Kidney glomerular epithelial cell (primary cell): ENCODE results near the gene NUP133.
A peak's percentile ranks its signal among the peaks of the same experiment; 100 is the strongest.
"Not testable (repeated sequence)": the region's sequence is repeated elsewhere in the genome, so short reads cannot be mapped to it uniquely, and the experiment has no call there.

Source experiments
- DNase-seq: peaks from one replicate; lab custom pipeline; 2025; lab: John Stamatoyannopoulos, UW

Gene NUP133

DNA sequence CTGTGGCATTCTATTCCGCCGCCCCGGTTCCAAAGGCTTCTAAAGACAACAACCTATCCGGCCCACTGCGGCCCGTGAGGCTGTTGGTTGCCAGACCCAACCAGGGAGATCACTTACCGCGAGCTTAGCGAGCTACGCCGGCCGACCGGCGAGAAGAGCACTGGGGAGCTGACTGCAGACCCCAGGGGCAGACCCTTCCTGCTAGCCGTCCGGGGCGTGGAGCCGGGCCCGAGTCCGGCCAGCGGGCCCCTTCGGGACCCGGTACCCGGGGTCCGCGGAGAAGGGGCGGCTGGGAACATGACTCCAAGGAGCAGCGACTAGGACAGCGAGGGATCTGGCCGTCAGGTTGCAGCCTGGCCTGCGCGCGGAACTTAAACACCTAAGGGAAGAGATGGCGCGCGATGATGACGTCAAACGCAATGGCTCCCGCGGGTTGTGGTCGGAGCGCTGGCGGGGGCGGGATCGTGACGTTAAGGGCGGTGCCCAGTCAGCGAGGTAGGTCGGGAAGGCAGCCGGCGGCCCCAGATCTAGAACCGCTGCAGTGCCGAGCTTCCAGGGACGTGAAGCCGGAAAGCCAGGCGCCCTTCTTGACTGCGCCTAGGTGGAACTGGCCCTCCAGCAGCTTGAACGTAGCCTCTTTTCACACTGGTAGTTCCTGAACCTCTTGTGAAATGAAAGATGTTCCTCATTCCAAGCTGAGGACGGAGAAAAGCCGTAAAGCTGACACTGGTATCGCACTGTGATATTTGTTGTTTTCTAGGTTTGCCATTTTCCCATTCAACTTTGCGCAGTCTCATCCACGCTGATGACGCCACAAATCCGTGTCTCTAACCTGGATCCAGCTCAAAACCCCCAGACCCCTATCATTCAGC is at the start of gene NUP133:
NUP133 (minus strand) TSS at position 391 of the 872 bp plus-strand sequence; CDS start at position 299, 92 bp downstream.
- peak; percentile 92 for DNase-seq

GRCh38 chr1:229557200-229557850 is 49.2 kb upstream of the NUP133 start:
- peak; percentile 56 for DNase-seq

GRCh38 chr1:229554886-229555621 is 46.9 kb upstream of the NUP133 start:
- DNase-seq: no peak

- DNase-seq: no peak
Measured at GRCh38 chr1:229553621-229554130, 45.5 kb upstream of the NUP133 start.

- DNase-seq: no peak
Measured at GRCh38 chr1:229552732-229553131, 44.6 kb upstream of the NUP133 start.

- DNase-seq: no peak
Measured at GRCh38 chr1:229550812-229551567, 42.8 kb upstream of the NUP133 start.

DNA sequence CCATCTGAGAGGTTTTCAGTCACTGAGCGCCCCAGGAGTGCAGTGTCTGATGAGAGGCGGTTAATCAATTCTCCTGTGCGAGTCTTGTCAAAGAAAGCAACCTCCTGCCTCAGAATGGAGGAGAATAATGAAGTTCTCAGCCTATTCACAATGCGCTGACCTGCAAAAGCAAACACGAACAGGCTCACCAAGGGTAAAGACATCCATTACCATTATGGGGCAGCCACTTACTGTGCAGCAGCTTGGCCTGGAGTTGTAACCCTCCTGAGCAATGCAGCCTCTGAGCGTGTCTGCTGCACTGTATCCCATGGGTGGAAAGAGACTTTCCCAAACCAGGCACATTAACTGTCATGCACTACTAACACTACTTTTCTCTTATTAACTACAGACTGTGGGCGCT is 39.4 kb upstream of the NUP133 start:
- DNase-seq: no peak

DNA sequence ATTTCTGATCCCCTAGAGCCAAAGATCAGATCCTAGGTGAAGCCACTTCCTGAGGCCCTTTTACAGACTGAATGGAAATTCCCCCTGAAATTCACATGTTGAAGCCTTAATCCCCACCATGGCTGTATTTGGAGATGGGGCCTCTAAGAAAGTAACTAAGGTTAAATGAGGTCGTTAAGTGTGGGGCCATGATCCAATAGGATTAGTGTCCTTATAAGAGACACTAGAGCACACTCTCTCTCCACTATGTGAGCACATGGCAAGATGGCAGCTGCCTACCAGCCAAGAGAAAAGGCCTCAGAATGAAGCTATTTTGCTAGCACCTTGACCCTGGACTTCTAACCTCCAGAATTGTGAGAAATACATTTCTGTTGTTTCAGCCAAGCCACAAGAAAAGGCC is 36.4 kb upstream of the NUP133 start:
- no peak for DNase-seq

- no peak for DNase-seq
Measured at GRCh38 chr1:229539863-229540506, 31.8 kb upstream of the NUP133 start.

DNA sequence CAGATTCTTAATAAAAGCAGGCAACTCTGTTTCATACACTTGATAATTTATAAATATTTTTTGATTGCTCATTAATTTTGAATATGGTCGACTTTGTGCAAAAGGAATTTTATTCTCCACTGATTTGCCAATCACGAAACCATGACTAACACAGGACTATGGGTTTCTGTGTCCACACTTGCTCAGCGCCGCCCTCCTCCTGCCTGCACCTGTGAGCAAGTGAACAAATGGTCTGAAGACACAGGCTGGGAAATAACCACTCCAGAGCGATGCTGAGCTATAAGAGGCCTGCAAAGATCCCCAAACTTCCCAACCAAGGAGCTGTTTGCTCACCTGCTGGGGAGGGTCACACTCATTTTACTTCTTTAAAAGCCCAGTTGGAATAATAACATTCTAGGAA is 30.8 kb upstream of the NUP133 start:
- no peak for DNase-seq

- DNase-seq: no peak
Measured at GRCh38 chr1:229537894-229538293, 29.8 kb upstream of the NUP133 start.

DNA sequence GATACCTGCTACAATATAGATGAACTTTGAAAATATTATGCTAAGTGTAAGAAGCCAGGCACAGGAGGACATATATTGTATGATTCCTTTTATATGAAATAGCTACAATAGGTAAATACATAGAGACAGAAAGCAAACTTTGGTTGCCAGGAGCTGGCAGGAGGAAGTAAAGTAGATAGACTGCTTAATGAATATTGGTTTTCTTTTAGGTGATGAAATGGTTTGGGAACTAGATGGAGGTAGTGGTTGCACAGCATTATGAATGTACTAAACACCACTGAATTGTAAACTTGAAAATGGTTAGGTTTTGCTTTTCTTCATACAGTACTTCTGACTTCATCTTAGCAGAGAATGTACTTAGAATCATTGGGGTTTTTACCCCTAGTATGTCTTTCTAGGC is 28.8 kb upstream of the NUP133 start:
- no peak for DNase-seq

- DNase-seq: no peak
Measured at GRCh38 chr1:229535230-229535629, 27.1 kb upstream of the NUP133 start.

DNA sequence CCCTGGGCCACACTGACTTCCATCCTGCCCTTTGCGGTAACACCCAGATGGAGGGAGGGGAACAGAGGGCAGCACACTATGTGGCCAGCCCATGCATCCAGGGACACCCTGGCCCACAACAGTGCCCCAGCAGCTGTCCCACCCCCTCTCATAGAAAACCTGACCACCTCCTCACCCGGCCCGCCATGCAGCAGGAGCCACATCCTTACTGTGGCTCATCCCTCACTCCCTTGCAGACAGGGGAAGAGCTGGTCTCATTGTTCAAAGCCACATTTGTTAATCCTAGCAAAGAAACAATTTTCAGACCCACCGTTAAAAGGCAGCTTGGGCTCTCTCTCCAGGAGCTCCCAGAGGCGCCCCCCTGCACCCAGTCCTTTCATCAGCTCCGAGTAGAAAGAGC is 23.2 kb upstream of the NUP133 start:
- DNase-seq: no peak

- DNase-seq: no peak
Measured at GRCh38 chr1:229529639-229530038, 21.5 kb upstream of the NUP133 start.

- DNase-seq: no peak
Measured at GRCh38 chr1:229526695-229527094, 18.6 kb upstream of the NUP133 start.

DNA sequence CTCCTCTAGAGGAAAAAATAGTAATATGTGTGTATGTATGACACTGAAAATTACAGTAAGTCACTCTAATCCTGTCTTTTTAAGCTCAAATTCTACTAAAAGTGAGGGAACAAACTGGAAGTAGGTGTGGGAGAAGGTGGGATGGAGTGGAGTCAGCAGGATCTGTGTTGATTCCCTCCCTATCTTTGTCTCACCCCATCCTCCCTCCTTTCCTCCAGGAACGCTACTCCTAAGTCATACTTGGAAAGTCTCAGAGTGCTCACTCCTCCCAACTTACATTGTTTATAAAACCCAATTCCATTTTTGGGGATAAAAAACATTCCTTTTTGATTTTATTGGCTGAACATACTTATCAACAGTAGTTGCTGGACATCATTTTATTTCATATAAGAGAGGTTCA is 14.9 kb upstream of the NUP133 start:
- no peak for DNase-seq

- DNase-seq: peak; percentile 54
Measured at GRCh38 chr1:229514578-229515275, 6.6 kb upstream of the NUP133 start.

GRCh38 chr1:229511625-229512024 is 3.5 kb upstream of the NUP133 start:
- not testable (repeated sequence) for DNase-seq

GRCh38 chr1:229511201-229511600 is 3.1 kb upstream of the NUP133 start:
- not testable (repeated sequence) for DNase-seq

- peak; percentile 29 for DNase-seq
Measured at GRCh38 chr1:229509576-229509975, 1.4 kb upstream of the NUP133 start.
